HEK293 (cell line): ENCODE data around the gene C14orf132.

ENCODE experiments used
- CTCF ChIA-PET: fragments of 350-600 bp; formaldehyde crosslinking; extraction: SDS; loops from one replicate; lab custom pipeline; 2021; ENCODE audit warnings: antibody characterized with exemption; lab: Yijun Ruan, JAX
- POLR2A ChIA-PET: fragments of 300-600 bp; formaldehyde crosslinking; extraction: SDS; loops from one replicate; lab custom pipeline; 2020; ENCODE audit warnings: antibody characterized with exemption, inconsistent platforms; lab: Yijun Ruan, JAX
- H3K27ac ChIP-seq: fragments of 200-500 bp; sonication (Bioruptor generic); 2 replicates; pipeline ENCODE4 v1.5.1; 2014; ENCODE audit warnings: low read depth, low read length, control low read depth, inconsistent platforms; ENCODE audit errors: extremely low read depth
- H3K36me3 ChIP-seq, 2 experiments: fragments of 200-500 bp in 1 of 2; sonication (Bioruptor generic) in 1 of 2; 1 replicate in 1 of 2; 2 replicates in 1 of 2; pipeline ENCODE4 v1.5.1; 2014 to 2017; ENCODE audit warnings: inconsistent platforms in 2 of 2, low read length in 2 of 2; ENCODE audit not compliant: control insufficient read depth in 2 of 2, insufficient read depth in 1 of 2
- H3K4me1 ChIP-seq: fragments of 200-500 bp; sonication (Bioruptor generic); 2 replicates; pipeline ENCODE4 v1.5.1; 2014; ENCODE audit warnings: mild to moderate bottlenecking, low read length, inconsistent platforms; ENCODE audit not compliant: control insufficient read depth, insufficient read depth
- H3K4me3 ChIP-seq: 2 replicates; pipeline ENCODE4 v1.5.1; 2011; ENCODE audit warnings: low read depth, mild to moderate bottlenecking, control low read depth, low read length, moderate library complexity
- H3K9me3 ChIP-seq: fragments of 200-500 bp; sonication (Bioruptor generic); 2 replicates; pipeline ENCODE4 v1.5.1; 2014; ENCODE audit warnings: low read depth, low read length, inconsistent platforms; ENCODE audit not compliant: control insufficient read depth, insufficient read depth
- AEBP2 ChIP-seq: fragments of 450-650 bp; formaldehyde crosslinking; IDR thresholded peaks from 2 replicates; pipeline ENCODE4 v1.5.1; 2016; ENCODE audit warnings: missing biosample characterization, missing genetic modification characterization, borderline replicate concordance
- GLIS1 ChIP-seq: fragments of 450-650 bp; formaldehyde crosslinking; IDR thresholded peaks from 2 replicates; pipeline ENCODE4 v1.5.1; 2016; ENCODE audit warnings: missing biosample characterization, missing genetic modification characterization
- KLF7 ChIP-seq: fragments of 450-650 bp; formaldehyde crosslinking; IDR thresholded peaks from 2 replicates; pipeline ENCODE4 v1.5.1; 2016; ENCODE audit warnings: missing biosample characterization, missing genetic modification characterization, borderline replicate concordance
- MEIS1 ChIP-seq: sonication (generic); formaldehyde crosslinking; IDR thresholded peaks from 2 replicates; pipeline ENCODE4 v1.8.1; 2022; ENCODE audit warnings: missing genetic modification reagents, mild to moderate bottlenecking, borderline replicate concordance
- PBX3 ChIP-seq: sonication (generic); formaldehyde crosslinking; IDR thresholded peaks from 2 replicates; pipeline ENCODE4 v1.8.1; 2022; ENCODE audit warnings: mild to moderate bottlenecking, moderate library complexity, missing genetic modification reagents
- REPIN1 ChIP-seq: fragments of 450-650 bp; formaldehyde crosslinking; IDR thresholded peaks from 2 replicates; pipeline ENCODE4 v1.5.1; 2017; ENCODE audit warnings: missing biosample characterization, missing genetic modification characterization, low read depth
- ZBTB11 ChIP-seq: fragments of 450-650 bp; formaldehyde crosslinking; conservative IDR thresholded peaks from 2 replicates; pipeline ENCODE4 v1.5.1; 2016; ENCODE audit warnings: low read depth, missing biosample characterization, missing genetic modification characterization
- ZBTB44 ChIP-seq: fragments of 450-650 bp; IDR thresholded peaks from 2 replicates; pipeline ENCODE4 v1.5.1; 2018; ENCODE audit warnings: missing biosample characterization, mild to moderate bottlenecking, missing genetic modification characterization
- ZBTB49 ChIP-seq: fragments of 450-650 bp; formaldehyde crosslinking; IDR thresholded peaks from 2 replicates; pipeline ENCODE4 v1.5.1; 2016; ENCODE audit warnings: missing biosample characterization, missing genetic modification characterization, low read depth
- ZNF121 ChIP-seq: fragments of 450-650 bp; formaldehyde crosslinking; IDR thresholded peaks from 2 replicates; pipeline ENCODE4 v1.5.1; 2016; ENCODE audit warnings: missing biosample characterization, missing genetic modification characterization
- ZNF132 ChIP-seq: fragments of 450-650 bp; formaldehyde crosslinking; IDR thresholded peaks from 2 replicates; pipeline ENCODE4 v1.5.1; 2017; ENCODE audit warnings: missing biosample characterization, missing genetic modification characterization, borderline replicate concordance
- ZNF174 ChIP-seq: fragments of 450-650 bp; formaldehyde crosslinking; IDR thresholded peaks from 2 replicates; pipeline ENCODE4 v1.5.0; 2017; ENCODE audit warnings: missing biosample characterization, mild to moderate bottlenecking, missing genetic modification characterization
- ZNF239 ChIP-seq: fragments of 450-650 bp; formaldehyde crosslinking; IDR thresholded peaks from 2 replicates; pipeline ENCODE4 v1.5.1; 2016; ENCODE audit warnings: missing biosample characterization, missing genetic modification characterization
- ZNF24 ChIP-seq: fragments of 450-650 bp; formaldehyde crosslinking; IDR thresholded peaks from 2 replicates; pipeline ENCODE4 v1.5.1; 2016; ENCODE audit warnings: missing biosample characterization, missing genetic modification characterization
- ZNF341 ChIP-seq: fragments of 450-650 bp; formaldehyde crosslinking; IDR thresholded peaks from 2 replicates; pipeline ENCODE4; 2016; ENCODE audit warnings: low read depth, missing biosample characterization, missing genetic modification characterization
- ZNF548 ChIP-seq: fragments of 450-650 bp; formaldehyde crosslinking; IDR thresholded peaks from 2 replicates; pipeline ENCODE4 v1.5.1; 2016; ENCODE audit warnings: missing biosample characterization, missing genetic modification characterization
- ZNF549 ChIP-seq: fragments of 450-650 bp; IDR thresholded peaks from 2 replicates; pipeline ENCODE4 v1.5.1; 2018; ENCODE audit warnings: missing biosample characterization, missing genetic modification characterization, mild to moderate bottlenecking, inconsistent platforms, moderate library complexity
- ZNF555 ChIP-seq: fragments of 450-650 bp; formaldehyde crosslinking; conservative IDR thresholded peaks from 2 replicates; pipeline ENCODE4 v1.5.1; 2017; ENCODE audit warnings: missing biosample characterization, mild to moderate bottlenecking, missing genetic modification characterization, inconsistent platforms
- ZNF571 ChIP-seq: fragments of 450-650 bp; formaldehyde crosslinking; IDR thresholded peaks from 2 replicates; pipeline ENCODE4 v1.5.0; 2017; ENCODE audit warnings: missing biosample characterization, missing genetic modification characterization
- ZNF626 ChIP-seq: fragments of 450-650 bp; sonication (Bioruptor Pico); formaldehyde crosslinking; IDR thresholded peaks from 2 replicates; pipeline ENCODE4 v1.5.1; 2018; ENCODE audit warnings: missing biosample characterization, missing genetic modification characterization, inconsistent platforms
- ZNF658 ChIP-seq: fragments of 450-650 bp; formaldehyde crosslinking; IDR thresholded peaks from 2 replicates; pipeline ENCODE4; 2016; ENCODE audit warnings: missing biosample characterization, missing genetic modification characterization
- ZNF692 ChIP-seq: fragments of 450-650 bp; formaldehyde crosslinking; IDR thresholded peaks from 2 replicates; pipeline ENCODE4 v1.5.1; 2016; ENCODE audit warnings: missing biosample characterization, missing genetic modification characterization
- ZNF747 ChIP-seq: fragments of 450-650 bp; formaldehyde crosslinking; IDR thresholded peaks from 2 replicates; pipeline ENCODE4 v1.5.1; 2016; ENCODE audit warnings: missing biosample characterization, missing genetic modification characterization
- ZNF76 ChIP-seq: fragments of 450-650 bp; formaldehyde crosslinking; IDR thresholded peaks from 2 replicates; pipeline ENCODE4; 2016; ENCODE audit warnings: low read depth, missing biosample characterization, missing genetic modification characterization, borderline replicate concordance
- ZNF791 ChIP-seq: fragments of 450-650 bp; formaldehyde crosslinking; IDR thresholded peaks from 2 replicates; pipeline ENCODE4 v1.5.1; 2016; ENCODE audit warnings: missing biosample characterization, missing genetic modification characterization
- ZSCAN16 ChIP-seq: fragments of 450-650 bp; formaldehyde crosslinking; IDR thresholded peaks from 2 replicates; pipeline ENCODE4 v1.5.1; 2016; ENCODE audit warnings: missing biosample characterization, missing genetic modification characterization

Gene C14orf132

GRCh38 chr14:96122496-96122895, 83.3 kb downstream of the C14orf132 start:
- ChIA-PET CTCF (no interaction called here), POLR2A (no interaction called here)
- TF ChIP-seq ZNF341: no peak
- TF ChIP-seq ZNF747 (tag by site-specific recombination): no peak
- no peak for TF ChIP-seq ZNF692 (tag by site-specific recombination)
- TF ChIP-seq ZNF626: no peak
- TF ChIP-seq ZNF174 (tag by site-specific recombination): no peak
- no peak for TF ChIP-seq ZNF549
- no peak for TF ChIP-seq ZNF555 (tag by site-specific recombination)
- no peak for TF ChIP-seq ZNF132 (tag by site-specific recombination)
- TF ChIP-seq KLF7 (tag by site-specific recombination): no peak
- no peak for TF ChIP-seq ZNF239 (tag by site-specific recombination)
- TF ChIP-seq ZBTB44: no peak
- no peak for TF ChIP-seq MEIS1
- TF ChIP-seq ZNF24 (tag by site-specific recombination): no peak
- no peaks in the 10 kb centered on the region for H3K4me1 ChIP-seq
- H3K4me3 ChIP-seq: no peak overlapping the region
- no peaks in the 10 kb centered on the region; a peak in 1 of 3 replicates for H3K36me3 ChIP-seq
- H3K27ac ChIP-seq: no peak overlapping the region
- no peaks in the 10 kb centered on the region; the same call in 1 of the 2 replicates for H3K9me3 ChIP-seq

- ChIA-PET CTCF (no interaction called here), POLR2A (no interaction called here)
- Histone ChIP-seq H3K4me3 (no peak overlapping the region), H3K4me1 (no peaks in the 10 kb centered on the region), H3K36me3 (no peaks in the 10 kb centered on the region; a peak in 1 of 3 replicates), H3K27ac (no peak overlapping the region), H3K9me3 (no peaks in the 10 kb centered on the region; the same call in 1 of the 2 replicates)
- no peak for TF ChIP-seq AEBP2
- no peak for TF ChIP-seq ZNF571 (tag by site-specific recombination)
- no peak for TF ChIP-seq GLIS1
- TF ChIP-seq ZNF76: no peak
- no peak for TF ChIP-seq ZBTB49 (tag by site-specific recombination)
- TF ChIP-seq ZNF548 (tag by site-specific recombination): no peak
- no peak for TF ChIP-seq PBX3 (CRISPR knock-in tag)
- TF ChIP-seq ZNF658 (tag by site-specific recombination): no peak
- no peak for TF ChIP-seq ZBTB11 (tag by site-specific recombination)
- no peak for TF ChIP-seq ZNF791 (tag by site-specific recombination)
- TF ChIP-seq ZNF121 (tag by site-specific recombination): no peak
- no peak for TF ChIP-seq REPIN1 (tag by site-specific recombination)
- no peak for TF ChIP-seq ZSCAN16 (tag by site-specific recombination)
These were observed 86.4 kb downstream of the C14orf132 start for GRCh38 chr14:96125536-96125935.
